HEK293T (cell line): ENCODE results near the gene VWA5A.

Experiments
- CTCF ChIA-PET: fragments of 350-600 bp; formaldehyde crosslinking; extraction: SDS; loops from one replicate; lab custom pipeline; 2021; ENCODE audit warnings: antibody characterized with exemption, inconsistent platforms; lab: Yijun Ruan, JAX
- POLR2A ChIA-PET: fragments of 350-600 bp; formaldehyde crosslinking; extraction: SDS; loops from one replicate; lab custom pipeline; 2020; ENCODE audit warnings: antibody characterized with exemption, inconsistent platforms; lab: Yijun Ruan, JAX
- DNase-seq: peaks from one replicate; pipeline ENCODE4 v3.0.0; 2012; ENCODE audit warnings: mixed read lengths; ENCODE audit errors: extremely low spot score
- ARNT ChIP-seq: fragments of 450-650 bp; IDR thresholded peaks from 2 replicates; pipeline ENCODE4 v1.6.1; 2017; ENCODE audit warnings: mild to moderate bottlenecking
- BHLHE40 ChIP-seq: fragments of 450-650 bp; IDR thresholded peaks from 2 replicates; pipeline ENCODE4 v1.6.1; 2016; ENCODE audit warnings: mild to moderate bottlenecking, moderate library complexity, borderline replicate concordance
- CTBP1 ChIP-seq: fragments of 450-650 bp; IDR thresholded peaks from 2 replicates; pipeline ENCODE4 v1.6.1; 2016; ENCODE audit warnings: borderline replicate concordance
- ELF4 ChIP-seq: fragments of 450-650 bp; IDR thresholded peaks from 2 replicates; pipeline ENCODE4 v1.6.1; 2017; ENCODE audit warnings: antibody characterized with exemption
- FOXA1 ChIP-seq: fragments of 450-650 bp; IDR thresholded peaks from 2 replicates; pipeline ENCODE4 v1.6.1; 2016; ENCODE audit warnings: mild to moderate bottlenecking
- FOXK2 ChIP-seq: fragments of 450-650 bp; IDR thresholded peaks from 2 replicates; pipeline ENCODE4 v1.6.1; 2016; ENCODE audit warnings: mild to moderate bottlenecking
- FOXM1 ChIP-seq: fragments of 450-650 bp; IDR thresholded peaks from 2 replicates; pipeline ENCODE4 v1.6.1; 2017; ENCODE audit warnings: mild to moderate bottlenecking, borderline replicate concordance
- HDGF ChIP-seq: fragments of 450-650 bp; IDR thresholded peaks from 2 replicates; pipeline ENCODE4 v1.6.1; 2017; ENCODE audit warnings: antibody characterized with exemption, borderline replicate concordance
- L3MBTL2 ChIP-seq: fragments of 450-650 bp; conservative IDR thresholded peaks from 2 replicates; pipeline ENCODE4 v1.6.1; 2016; ENCODE audit warnings: mild to moderate bottlenecking
- LEF1 ChIP-seq: fragments of 450-650 bp; IDR thresholded peaks from 2 replicates; pipeline ENCODE4 v1.6.1; 2017; ENCODE audit warnings: mild to moderate bottlenecking, borderline replicate concordance
- NFRKB ChIP-seq: fragments of 450-650 bp; IDR thresholded peaks from 2 replicates; pipeline ENCODE4 v1.6.1; 2016; ENCODE audit warnings: mild to moderate bottlenecking, moderate library complexity
- PKNOX1 ChIP-seq: fragments of 450-650 bp; IDR thresholded peaks from 2 replicates; pipeline ENCODE4 v1.6.1; 2016
- SP1 ChIP-seq: fragments of 450-650 bp; IDR thresholded peaks from 2 replicates; pipeline ENCODE4 v1.6.1; 2017
- SUZ12 ChIP-seq: fragments of 450-650 bp; IDR thresholded peaks from 2 replicates; pipeline ENCODE4 v1.6.1; 2016; ENCODE audit warnings: mild to moderate bottlenecking
- TARDBP ChIP-seq: fragments of 450-650 bp; IDR thresholded peaks from 2 replicates; pipeline ENCODE4 v1.6.1; 2016
- ZNF384 ChIP-seq: fragments of 450-650 bp; IDR thresholded peaks from 2 replicates; pipeline ENCODE4 v1.6.1; 2016

Gene VWA5A

GRCh38 chr11:124071623-124071948 is 43.7 kb upstream of the VWA5A start:
- no peak for TF ChIP-seq L3MBTL2
- TF ChIP-seq PKNOX1, result no peak
- no peak for TF ChIP-seq SUZ12
- no peak for TF ChIP-seq LEF1
- no peak for TF ChIP-seq ZNF384
- no peak for TF ChIP-seq ELF4
- TF ChIP-seq HDGF, result no peak
- no peak for TF ChIP-seq FOXK2
- TF ChIP-seq CTBP1, result no peak
- TF ChIP-seq FOXM1, result no peak
- no peak for TF ChIP-seq ARNT
- no peak for TF ChIP-seq FOXA1
- TF ChIP-seq TARDBP, result no peak
- no peak for TF ChIP-seq SP1
- TF ChIP-seq NFRKB, result no peak
- TF ChIP-seq BHLHE40, result no peak
- POLR2A ChIA-PET, result no interaction called here
- DNase-seq, result no peak

GRCh38 chr11:124072147-124072546 is 43.1 kb upstream of the VWA5A start:
- TF ChIP-seq HDGF, result no peak
- no peak for TF ChIP-seq SUZ12
- no peak for TF ChIP-seq LEF1
- TF ChIP-seq ARNT, result no peak
- no peak for TF ChIP-seq TARDBP
- TF ChIP-seq BHLHE40, result no peak
- no peak for TF ChIP-seq L3MBTL2
- TF ChIP-seq FOXA1, result no peak
- TF ChIP-seq CTBP1, result no peak
- TF ChIP-seq ZNF384, result no peak
- no peak for TF ChIP-seq FOXK2
- no peak for TF ChIP-seq PKNOX1
- TF ChIP-seq SP1, result no peak
- no peak for TF ChIP-seq FOXM1
- no peak for TF ChIP-seq ELF4
- TF ChIP-seq NFRKB, result no peak
- no peak for DNase-seq
- ChIA-PET CTCF (interaction anchor here (1.0 to 2.9 kb wide), 5 partner anchors 122 to 514 kb away, joined by 3 to 19 read pairs (median 3); no protein-coding TSS in a partner anchor), POLR2A (no interaction called here)

More at GRCh38 chr11:124071623-124071948, 43.7 kb upstream of the VWA5A start:
- CTCF ChIA-PET, result interaction anchor here (0.7 to 2.9 kb wide), 9 partner anchors 48 to 1299 kb away, joined by 3 to 19 read pairs (median 3); no protein-coding TSS in a partner anchor

- TF ChIP-seq NFRKB (no peak), FOXM1 (no peak), ZNF384 (no peak), FOXA1 (no peak)
- CTCF ChIA-PET, result no interaction called here
- DNase-seq, result no peak
- POLR2A ChIA-PET, result no interaction called here
Observed at GRCh38 chr11:124074554-124074953, 40.7 kb upstream of the VWA5A start.

- no peak for DNase-seq
- TF ChIP-seq BHLHE40 (no peak), HDGF (no peak), FOXM1 (no peak), LEF1 (no peak), ELF4 (no peak), PKNOX1 (no peak), FOXK2 (no peak), L3MBTL2 (no peak)
- POLR2A ChIA-PET, result no interaction called here
- CTCF ChIA-PET, result no interaction called here
Observed at GRCh38 chr11:124075492-124075840, 39.8 kb upstream of the VWA5A start.

- TF ChIP-seq TARDBP, result no peak
- POLR2A ChIA-PET, result no interaction called here
Observed at GRCh38 chr11:124075841-124076651, 39.2 kb upstream of the VWA5A start.

GRCh38 chr11:124077266-124077665 is 38.0 kb upstream of the VWA5A start:
- TF ChIP-seq HDGF (no peak), SP1 (no peak), NFRKB (no peak), PKNOX1 (no peak), ZNF384 (no peak), ARNT (no peak), LEF1 (no peak), CTBP1 (no peak), BHLHE40 (no peak), FOXA1 (no peak), TARDBP (no peak), FOXK2 (no peak), FOXM1 (no peak), SUZ12 (no peak)
- DNase-seq, result no peak
- ChIA-PET POLR2A (no interaction called here), CTCF (interaction anchor here (0.6 kb wide), 1 partner anchor 47 kb away, joined by 3 read pairs; no protein-coding TSS in a partner anchor)

More at GRCh38 chr11:124075841-124076651, 39.2 kb upstream of the VWA5A start:
- no peak for DNase-seq
- CTCF ChIA-PET, result no interaction called here
